Activated T-cell treated with anti-CD3 and anti-CD28 coated beads for 1 hour (primary cell): ENCODE data around the gene FTCD.

Source experiments
- DNase-seq: peaks from one replicate; pipeline ENCODE4 v3.0.0-alpha.2; 2020; ENCODE audit warnings: low read depth

FTCD gene

GRCh38 chr21:46138383-46138970 lies 16.9 kb downstream of the FTCD start:
- DNase-seq = no peak

GRCh38 chr21:46137908-46138307 lies 17.5 kb downstream of the FTCD start:
- no peak for DNase-seq

- no peak for DNase-seq
Observed at GRCh38 chr21:46136739-46137349, 18.5 kb downstream of the FTCD start.

GRCh38 chr21:46135782-46136395 lies 19.5 kb downstream of the FTCD start:
- no peak for DNase-seq

- DNase-seq = no peak
Observed at GRCh38 chr21:46131838-46132651, 23.3 kb downstream of the FTCD start.

- no peak for DNase-seq
Observed at GRCh38 chr21:46131588-46131837, 23.9 kb downstream of the FTCD start.

GRCh38 chr21:46130831-46131587 lies 24.4 kb downstream of the FTCD start:
- DNase-seq = no peak

GRCh38 chr21:46129846-46130651 lies 25.3 kb downstream of the FTCD start:
- no peak for DNase-seq

GRCh38 chr21:46128933-46129571 lies 26.3 kb downstream of the FTCD start:
- no peak for DNase-seq

GRCh38 chr21:46128106-46128932 lies 27.1 kb downstream of the FTCD start:
- DNase-seq = no peak

- no peak for DNase-seq
Observed at GRCh38 chr21:46127239-46128105, 27.9 kb downstream of the FTCD start.

GRCh38 chr21:46126309-46127238 lies 28.8 kb downstream of the FTCD start:
- DNase-seq = no peak

- no peak for DNase-seq
Observed at GRCh38 chr21:46125846-46126301, 29.5 kb downstream of the FTCD start.

GRCh38 chr21:46124926-46125845 lies 30.2 kb downstream of the FTCD start:
- DNase-seq = no peak

- no peak for DNase-seq
Observed at GRCh38 chr21:46124083-46124925, 31.1 kb downstream of the FTCD start.
